OCI-M2 (cell line): ENCODE results near the gene PRAF2.

ENCODE experiments used
- DNase-seq: peaks from one replicate; lab custom pipeline; 2025; ENCODE audit not compliant: unreplicated experiment; lab: John Stamatoyannopoulos, UW

The PRAF2 gene, protein sequence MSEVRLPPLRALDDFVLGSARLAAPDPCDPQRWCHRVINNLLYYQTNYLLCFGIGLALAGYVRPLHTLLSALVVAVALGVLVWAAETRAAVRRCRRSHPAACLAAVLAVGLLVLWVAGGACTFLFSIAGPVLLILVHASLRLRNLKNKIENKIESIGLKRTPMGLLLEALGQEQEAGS

GRCh38 chrX:49073601-49074575 lies at the start of gene PRAF2:
Gene PRAF2 (minus strand): TSS chrX:49074002. CDS start chrX:49073987, 15 bp downstream.
- peak; percentile 85 for DNase-seq

- DNase-seq, result no peak
These were observed 48.7 kb upstream of the PRAF2 start for GRCh38 chrX:49122499-49122898.

GRCh38 chrX:49120091-49120490 lies 46.3 kb upstream of the PRAF2 start:
- DNase-seq, result no peak

GRCh38 chrX:49117581-49117980 lies 43.8 kb upstream of the PRAF2 start:
- no peak for DNase-seq

DNA sequence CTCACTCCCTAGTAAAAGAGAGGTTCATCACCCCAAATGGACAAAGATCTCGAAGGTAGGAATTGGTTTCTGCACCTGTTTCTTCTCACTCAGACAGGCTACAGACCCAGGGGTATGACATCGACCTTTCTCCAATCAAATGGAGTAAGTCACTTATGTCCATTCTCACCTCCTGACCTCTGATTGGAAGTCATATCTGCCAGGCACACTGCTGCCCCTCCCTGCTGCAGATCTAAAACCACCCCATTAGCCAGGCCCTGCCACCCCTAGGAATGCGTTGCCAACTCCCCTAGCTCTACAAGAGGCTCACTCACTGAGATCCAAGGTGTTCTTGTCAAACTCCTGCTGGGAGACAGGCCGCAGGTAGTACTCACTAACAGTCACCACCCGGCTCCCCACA lies 42.9 kb upstream of the PRAF2 start:
- DNase-seq, result no peak

GRCh38 chrX:49116076-49116475 lies 42.3 kb upstream of the PRAF2 start:
- no peak for DNase-seq

DNA sequence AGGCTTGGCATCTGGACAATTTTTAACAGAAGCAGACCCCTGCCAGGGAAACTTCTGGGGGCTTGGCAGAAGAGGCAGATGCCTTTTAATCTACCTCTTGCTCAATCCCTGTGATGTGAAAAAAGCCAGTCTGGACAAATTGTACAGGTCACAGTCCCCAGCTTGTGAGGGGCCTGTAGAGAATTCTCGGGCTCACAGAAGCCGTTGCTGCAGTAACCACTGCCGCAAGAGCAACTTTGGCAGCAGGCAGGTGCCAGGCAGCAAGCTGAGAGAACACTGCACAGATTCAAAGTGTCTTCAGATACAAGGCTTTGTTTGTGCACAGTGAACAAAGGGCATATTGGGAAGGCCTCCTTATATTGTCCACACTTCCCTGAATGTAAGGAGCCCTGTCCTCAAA lies 38.0 kb upstream of the PRAF2 start:
- DNase-seq, result no peak

DNA sequence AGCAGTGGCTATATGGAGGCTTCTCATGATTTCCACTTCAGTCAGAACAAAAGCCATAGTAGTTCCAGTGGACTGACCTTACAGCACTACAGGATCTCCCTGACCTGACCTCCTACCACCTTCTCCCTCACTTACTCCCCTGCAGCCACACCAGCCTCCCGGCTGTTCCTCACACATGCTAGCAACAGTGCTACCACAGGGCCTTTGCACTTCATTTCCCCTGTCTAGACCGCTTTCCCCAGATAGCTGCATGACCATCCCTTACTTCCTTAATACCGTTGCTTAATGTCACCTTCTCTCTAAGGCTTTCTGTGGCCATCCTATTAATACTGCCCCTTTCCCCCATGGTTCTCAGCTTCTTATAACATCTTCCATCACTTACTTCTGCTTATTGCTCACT lies 36.6 kb upstream of the PRAF2 start:
- DNase-seq, result no peak

DNA sequence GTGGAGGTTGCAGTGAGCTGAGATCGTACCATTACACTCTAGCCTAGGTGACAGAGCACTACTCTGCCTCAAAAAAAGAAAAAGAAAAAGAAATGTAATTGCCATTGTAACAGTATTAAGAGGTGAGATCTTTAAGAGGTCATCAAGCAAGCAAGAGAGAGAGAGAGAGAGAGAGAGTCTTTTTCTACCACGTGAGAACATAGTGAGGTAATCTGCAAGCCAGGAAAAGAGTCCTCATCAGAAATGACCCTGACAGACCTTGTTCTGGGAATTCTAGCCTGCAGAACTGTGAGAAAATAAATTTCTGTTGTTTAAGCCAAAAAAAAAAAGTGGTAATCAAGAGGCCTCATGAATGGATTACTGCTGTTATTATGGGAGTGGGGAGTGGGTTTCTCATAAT lies 34.8 kb upstream of the PRAF2 start:
- no peak for DNase-seq

GRCh38 chrX:49106930-49107329 lies 33.1 kb upstream of the PRAF2 start:
- DNase-seq, result no peak

GRCh38 chrX:49106296-49106695 lies 32.5 kb upstream of the PRAF2 start:
- DNase-seq, result no peak

DNA sequence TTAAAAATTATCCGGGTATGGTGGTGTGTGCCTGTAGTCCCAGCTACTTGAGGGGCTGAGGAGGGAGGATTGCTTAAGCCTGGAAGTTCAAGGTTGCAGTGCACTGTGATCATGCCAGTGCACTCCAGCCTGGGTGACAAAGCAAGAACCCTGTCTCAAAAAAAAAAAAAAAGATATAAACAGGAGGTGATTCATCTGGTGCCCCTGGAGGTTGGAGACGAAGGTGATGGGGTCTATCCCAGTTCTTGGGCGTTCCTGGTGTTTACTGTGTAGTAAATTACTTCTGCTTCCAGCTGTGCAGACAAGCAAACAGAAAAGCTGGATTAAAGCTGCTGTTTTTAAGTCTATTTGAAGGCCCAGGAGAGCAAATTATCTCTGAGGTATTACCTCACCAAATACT lies 29.8 kb upstream of the PRAF2 start:
- DNase-seq, result no peak

- DNase-seq, result no peak
These were observed 28.4 kb upstream of the PRAF2 start for GRCh38 chrX:49102190-49102589.

DNA sequence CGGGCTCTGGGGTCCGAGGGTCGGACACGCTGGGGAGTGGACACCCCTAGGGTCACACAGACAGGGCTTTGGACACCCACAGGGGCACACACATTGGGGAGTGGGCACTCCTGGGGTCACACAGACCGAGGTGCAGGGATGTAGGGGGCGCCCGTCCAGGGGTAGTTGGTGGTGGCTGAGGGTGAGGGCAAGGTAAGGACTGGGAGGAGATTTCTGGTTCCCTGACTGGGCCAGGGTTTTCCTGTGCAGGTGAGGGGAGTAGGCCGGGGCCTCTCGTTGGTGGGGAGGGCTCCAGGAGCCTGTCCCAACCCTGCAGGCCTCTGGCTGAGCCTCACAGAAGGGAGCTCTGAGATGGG lies 27.8 kb upstream of the PRAF2 start:
- DNase-seq, result no peak

GRCh38 chrX:49100704-49101628 lies 27.2 kb upstream of the PRAF2 start:
- peak; percentile 84 for DNase-seq

DNA sequence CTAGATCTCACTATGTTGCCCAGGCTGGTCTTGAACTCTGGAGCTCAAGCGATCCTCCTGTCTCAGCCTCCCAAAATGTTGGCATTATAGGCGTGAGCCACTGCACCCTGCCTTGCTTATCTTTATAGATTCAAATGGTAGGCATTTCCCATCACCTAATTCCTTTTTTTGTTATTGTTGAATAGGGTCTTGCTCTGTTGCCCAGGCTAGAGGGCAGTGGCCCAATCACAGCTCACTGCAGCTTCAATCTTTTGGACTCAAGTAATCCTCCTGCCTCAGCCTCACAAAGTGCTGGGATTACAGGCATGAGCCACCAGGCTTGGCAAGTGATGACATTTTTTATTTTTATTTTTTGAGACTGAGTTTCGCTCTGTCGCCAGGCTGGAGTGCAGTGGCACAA lies 22.6 kb upstream of the PRAF2 start:
- DNase-seq, result no peak

DNA sequence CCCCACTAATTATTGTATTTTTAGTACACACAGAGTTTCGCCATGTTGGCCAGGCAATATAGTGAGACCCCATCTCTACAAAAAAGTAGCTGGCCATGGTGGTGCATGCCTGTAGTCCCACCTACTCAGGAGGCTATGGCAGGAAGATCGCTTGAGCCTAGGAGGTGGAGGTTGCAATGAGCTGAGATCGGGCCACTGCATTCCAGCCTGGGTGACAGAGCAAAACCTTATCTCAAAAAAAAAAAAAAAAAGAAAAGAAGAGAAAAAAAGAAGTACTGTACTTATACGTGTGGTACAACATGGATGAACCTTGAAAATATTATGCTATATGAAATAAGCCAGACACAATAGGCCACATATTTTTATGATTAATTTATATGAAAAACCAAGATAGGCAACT lies 15.8 kb upstream of the PRAF2 start:
- DNase-seq, result no peak

- DNase-seq, result no peak
These were observed 8.6 kb upstream of the PRAF2 start for GRCh38 chrX:49082271-49082871.

DNA sequence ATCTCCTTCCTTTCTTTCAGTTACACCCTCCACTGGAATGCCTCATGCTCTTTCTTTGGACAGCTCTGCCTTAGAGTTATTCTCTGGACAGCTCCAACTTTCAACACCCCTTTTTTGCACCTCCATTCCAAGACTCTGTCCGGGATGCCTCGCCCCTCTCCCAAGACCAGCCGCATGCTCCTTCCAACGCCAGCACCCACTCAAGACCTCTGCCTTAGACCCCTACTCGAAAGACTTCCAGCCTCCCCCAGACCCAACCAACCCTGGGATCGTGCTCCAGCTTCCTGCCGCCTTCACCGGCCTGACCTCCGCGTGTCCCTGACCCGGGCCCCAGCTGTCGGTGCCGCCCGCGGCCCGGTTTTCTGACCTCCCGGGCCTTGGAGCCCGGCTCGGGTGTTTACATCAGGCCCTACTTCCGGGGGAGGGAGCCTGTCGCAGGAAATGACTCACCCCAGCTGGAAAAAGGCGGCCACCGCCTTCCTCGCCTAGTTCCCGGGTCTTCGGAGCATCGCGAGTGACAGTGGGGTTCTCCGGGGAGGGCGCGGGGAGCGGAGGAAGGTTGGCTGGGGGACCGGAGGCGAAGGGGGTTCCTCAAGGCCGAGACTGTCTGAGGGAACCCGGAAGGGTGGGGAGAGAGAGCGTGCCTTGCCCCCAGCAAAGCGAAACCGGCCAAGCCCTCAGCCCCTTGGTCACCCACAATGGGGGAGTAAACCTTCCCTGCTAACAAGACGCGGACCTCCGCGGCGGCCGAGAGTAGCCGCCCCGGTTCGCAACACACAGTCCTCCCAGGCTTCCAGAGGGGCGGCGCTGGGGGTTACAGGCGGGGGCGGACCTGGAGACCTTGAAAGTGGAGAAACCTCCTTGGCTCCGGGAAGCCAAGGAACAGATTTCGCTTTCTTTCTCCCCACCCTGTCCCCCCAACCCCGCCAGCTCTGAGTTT lies 6.0 kb upstream of the PRAF2 start, which contains the start of gene WDR45:
TSS of gene WDR45 (minus strand) at position 399 of the 940 bp plus-strand sequence. CDS start 1,792 bp downstream, outside the sequence.
- DNase-seq, result no peak

- no peak for DNase-seq
These were observed 4.1 kb upstream of the PRAF2 start for GRCh38 chrX:49077941-49078340.
